NAMALWA (cell line): Measurements from ENCODE around the gene PI4K2B.
"Not testable (repeated sequence)": the region's sequence is repeated elsewhere in the genome, so short reads cannot be mapped to it uniquely, and the experiment has no call there.

Source experiments
- DNase-seq: peaks from one replicate; pipeline ENCODE4 v3.0.0-alpha.2; 2015; ENCODE audit warnings: low spot score

PI4K2B gene

GRCh38 chr4:25233737-25234389 is at the start of gene PI4K2B:
TSS of gene PI4K2B (plus strand) at chr4:25234033. CDS start at chr4:25234164, 131 bp downstream.
- peak; percentile 94 for DNase-seq

GRCh38 chr4:25184056-25184455 is 49.8 kb upstream of the PI4K2B start:
- DNase-seq, result no peak

GRCh38 chr4:25190407-25190806 is 43.4 kb upstream of the PI4K2B start:
- DNase-seq, result no peak

GRCh38 chr4:25198713-25199112 is 35.1 kb upstream of the PI4K2B start:
- no peak for DNase-seq

GRCh38 chr4:25207997-25208396 is 25.8 kb upstream of the PI4K2B start:
- no peak for DNase-seq

- no peak for DNase-seq
These were observed 24.1 kb upstream of the PI4K2B start for GRCh38 chr4:25209702-25210101.

- no peak for DNase-seq
These were observed 22.1 kb upstream of the PI4K2B start for GRCh38 chr4:25211721-25212120.

GRCh38 chr4:25212822-25213221 is 21.0 kb upstream of the PI4K2B start:
- DNase-seq, result no peak

- no peak for DNase-seq
These were observed 20.4 kb upstream of the PI4K2B start for GRCh38 chr4:25213347-25213979.

GRCh38 chr4:25214750-25215149 is 19.1 kb upstream of the PI4K2B start:
- DNase-seq, result not testable (repeated sequence)

- DNase-seq, result no peak
These were observed 18.3 kb upstream of the PI4K2B start for GRCh38 chr4:25215511-25215910.

GRCh38 chr4:25221377-25221776 is 12.5 kb upstream of the PI4K2B start:
- DNase-seq, result no peak

GRCh38 chr4:25223802-25224375 is 9.9 kb upstream of the PI4K2B start:
- DNase-seq, result peak; percentile 29

- no peak for DNase-seq
These were observed 4.0 kb upstream of the PI4K2B start for GRCh38 chr4:25229804-25230203.

GRCh38 chr4:25233194-25233593 is 639 bp upstream of the PI4K2B start:
- peak; percentile 54 for DNase-seq

GRCh38 chr4:25234390-25235370 is 847 bp downstream of the PI4K2B start:
- DNase-seq, result peak; percentile 94

GRCh38 chr4:25235401-25235800 is 1.6 kb downstream of the PI4K2B start:
- peak; percentile 30 for DNase-seq

- DNase-seq, result not testable (repeated sequence)
These were observed 2.2 kb downstream of the PI4K2B start for GRCh38 chr4:25236030-25236429.

GRCh38 chr4:25236971-25237370 is 3.1 kb downstream of the PI4K2B start:
- no peak for DNase-seq

GRCh38 chr4:25238052-25238451 is 4.2 kb downstream of the PI4K2B start:
- DNase-seq, result no peak

GRCh38 chr4:25239528-25239927 is 5.7 kb downstream of the PI4K2B start:
- DNase-seq, result not testable (repeated sequence)

- DNase-seq, result peak; percentile 9
These were observed 6.9 kb downstream of the PI4K2B start for GRCh38 chr4:25240754-25241210.
